Mesendoderm (in vitro differentiated cells): ENCODE measurements around the gene SPTBN1.

Experiments
- DNase-seq: peaks from one replicate; pipeline ENCODE4 v3.0.0; 2013
- H2AK5ac ChIP-seq: 2 replicates; pipeline ENCODE4 v1.6.1; 2013; ENCODE audit warnings: low read length, inconsistent platforms
- H2BK120ac ChIP-seq: 2 replicates; pipeline ENCODE4 v1.6.1; 2013; ENCODE audit warnings: low read depth, mild to moderate bottlenecking, low read length, moderate library complexity, mixed read lengths
- H2BK15ac ChIP-seq: replicated peaks from 2 replicates; pipeline ENCODE4 v1.6.1; 2013; ENCODE audit warnings: low read depth, mild to moderate bottlenecking, moderate library complexity
- H2BK5ac ChIP-seq: 2 replicates; pipeline ENCODE4 v1.6.1; 2013; ENCODE audit warnings: low read length, inconsistent platforms
- H3K18ac ChIP-seq: 2 replicates; pipeline ENCODE4 v1.6.1; 2013; ENCODE audit warnings: mild to moderate bottlenecking, low read length, mixed read lengths
- H3K23ac ChIP-seq: one replicate; pipeline ENCODE4 v1.6.1; 2013; ENCODE audit warnings: low read length
- H3K27ac ChIP-seq: 2 replicates; pipeline ENCODE4 v1.5.1; 2013; ENCODE audit warnings: low read depth, mild to moderate bottlenecking, inconsistent platforms, low read length, moderate library complexity
- H3K27me3 ChIP-seq: 2 replicates; pipeline ENCODE4 v1.6.1; 2013; ENCODE audit warnings: low read length, control low read depth, mild to moderate bottlenecking, inconsistent platforms; ENCODE audit not compliant: insufficient read depth, poor library complexity
- H3K36me3 ChIP-seq: 2 replicates; pipeline ENCODE4 v1.6.1; 2013; ENCODE audit warnings: low read length, inconsistent platforms; ENCODE audit not compliant: control insufficient read depth, insufficient read depth
- H3K4ac ChIP-seq: one replicate; pipeline ENCODE4 v1.6.1; 2013; ENCODE audit warnings: low read depth, mild to moderate bottlenecking, low read length, moderate library complexity
- H3K4me1 ChIP-seq: 2 replicates; pipeline ENCODE4 v1.6.1; 2013; ENCODE audit warnings: low read depth, low read length, inconsistent platforms; ENCODE audit not compliant: control insufficient read depth
- H3K4me2 ChIP-seq: 2 replicates; pipeline ENCODE4 v1.6.1; 2013; ENCODE audit warnings: low read length
- H3K4me3 ChIP-seq: 2 replicates; pipeline ENCODE4 v1.5.1; 2013; ENCODE audit warnings: mild to moderate bottlenecking, low read length
- H3K56ac ChIP-seq: one replicate; pipeline ENCODE4 v1.6.1; 2013; ENCODE audit warnings: low read length
- H3K79me1 ChIP-seq: 2 replicates; pipeline ENCODE4 v1.6.1; 2013; ENCODE audit warnings: low read length, inconsistent platforms
- H3K79me2 ChIP-seq: 2 replicates; pipeline ENCODE4 v1.6.1; 2013; ENCODE audit warnings: mild to moderate bottlenecking, low read length; ENCODE audit not compliant: control insufficient read depth, insufficient read depth
- H3K9ac ChIP-seq: 2 replicates; pipeline ENCODE4 v1.6.1; 2013; ENCODE audit warnings: low read length, inconsistent platforms
- H4K5ac ChIP-seq: one replicate; pipeline ENCODE4 v1.6.1; 2013; ENCODE audit warnings: low read length
- H4K8ac ChIP-seq: one replicate; pipeline ENCODE4 v1.6.1; 2013; ENCODE audit warnings: low read depth, mild to moderate bottlenecking, control low read depth, low read length, moderate library complexity
- WGBS: extraction: QIAGEN DNeasy Blood & Tissue Kit; methylation state at CpG from one replicate; pipeline ENCODE4 v1.1.7; 2013; ENCODE audit warnings: low lambda C conversion rate, missing lambda C conversion rate; ENCODE audit not compliant: insufficient coverage; ENCODE audit errors: extremely low coverage; 5-methylcytosine and 5-hydroxymethylcytosine counted together

The SPTBN1 gene

GRCh38 chr2:54681416-54681815 is 225.3 kb downstream of the SPTBN1 start:
- Histone ChIP-seq H2AK5ac (no peak overlapping the region), H3K4me1 (no peaks in the 10 kb centered on the region), H3K4ac (no peak overlapping the region), H3K4me3 (no peak overlapping the region), H2BK120ac (no peak overlapping the region), H3K18ac (no peak overlapping the region), H2BK15ac (no peak overlapping the region), H3K79me2 (no peaks in the 10 kb centered on the region), H3K9ac (no peak overlapping the region), H4K8ac (no peak overlapping the region), H2BK5ac (no peak overlapping the region), H3K56ac (no peak overlapping the region), H3K36me3 (no peaks in the 10 kb centered on the region), H3K27me3 (no peaks in the 10 kb centered on the region), H3K23ac (no peak overlapping the region), H3K27ac (no peak overlapping the region), H4K5ac (no peak overlapping the region), H3K4me2 (no peak overlapping the region), H3K79me1 (no peaks in the 10 kb centered on the region)
- DNase-seq: no peak
- WGBS: no CpG with 5 or more reads among the region's 6 CpGs

- WGBS: no CpG with 5 or more reads among the region's 2 CpGs
- H2AK5ac ChIP-seq: no peak overlapping the region
- no peaks in the 10 kb centered on the region for H3K79me1 ChIP-seq
- no peak overlapping the region for H3K18ac ChIP-seq
- no peak overlapping the region for H4K8ac ChIP-seq
- no peak overlapping the region for H3K23ac ChIP-seq
- H3K56ac ChIP-seq: no peak overlapping the region
- H3K36me3 ChIP-seq: no peaks in the 10 kb centered on the region
- H3K4me2 ChIP-seq: no peak overlapping the region
- H3K27ac ChIP-seq: no peak overlapping the region
- no peak overlapping the region for H3K4ac ChIP-seq
- H2BK15ac ChIP-seq: no peak overlapping the region
- no peak overlapping the region for H3K9ac ChIP-seq
- no peak overlapping the region for H2BK5ac ChIP-seq
- no peak for DNase-seq
- no peak overlapping the region for H4K5ac ChIP-seq
- no peak overlapping the region for H2BK120ac ChIP-seq
- H3K27me3 ChIP-seq: no peaks in the 10 kb centered on the region
- H3K4me1 ChIP-seq: no peaks in the 10 kb centered on the region
- H3K4me3 ChIP-seq: no peak overlapping the region
- H3K79me2 ChIP-seq: no peaks in the 10 kb centered on the region
Measured at GRCh38 chr2:54683596-54683995, 227.5 kb downstream of the SPTBN1 start.

- Histone ChIP-seq H2BK15ac (no peak overlapping the region), H3K79me1 (no peaks in the 10 kb centered on the region), H3K36me3 (no peaks in the 10 kb centered on the region), H3K4me2 (no peak overlapping the region), H3K4ac (no peak overlapping the region), H3K79me2 (no peaks in the 10 kb centered on the region), H2AK5ac (no peak overlapping the region), H3K23ac (no peak overlapping the region), H3K4me1 (no peaks in the 10 kb centered on the region), H3K27me3 (no peaks in the 10 kb centered on the region), H3K56ac (no peak overlapping the region), H3K27ac (no peak overlapping the region), H2BK5ac (no peak overlapping the region), H2BK120ac (no peak overlapping the region), H3K18ac (no peak overlapping the region), H4K5ac (no peak overlapping the region), H3K9ac (no peak overlapping the region), H3K4me3 (no peak overlapping the region), H4K8ac (no peak overlapping the region)
- no CpG with 5 or more reads among the region's 4 CpGs for WGBS
- no peak for DNase-seq
Measured at GRCh38 chr2:54685263-54685775, 229.2 kb downstream of the SPTBN1 start.

- Histone ChIP-seq H3K4me3 (no peak overlapping the region), H3K27ac (no peak overlapping the region), H3K9ac (no peak overlapping the region), H3K4me1 (no peaks in the 10 kb centered on the region), H2BK15ac (no peak overlapping the region), H3K23ac (no peak overlapping the region), H3K36me3 (no peaks in the 10 kb centered on the region), H4K5ac (no peak overlapping the region), H3K79me1 (no peaks in the 10 kb centered on the region), H3K18ac (no peak overlapping the region), H3K4me2 (no peak overlapping the region), H2BK120ac (no peak overlapping the region), H3K56ac (no peak overlapping the region), H2AK5ac (no peak overlapping the region), H3K27me3 (no peaks in the 10 kb centered on the region), H3K4ac (no peak overlapping the region), H3K79me2 (no peaks in the 10 kb centered on the region), H4K8ac (no peak overlapping the region), H2BK5ac (no peak overlapping the region)
- DNase-seq: no peak
- no CpG with 5 or more reads among the region's 4 CpGs for WGBS
Measured at GRCh38 chr2:54687595-54688152, 231.5 kb downstream of the SPTBN1 start.

- no peak overlapping the region for H3K4ac ChIP-seq
- no peak overlapping the region for H3K9ac ChIP-seq
- H3K79me2 ChIP-seq: no peaks in the 10 kb centered on the region
- no peak overlapping the region for H2BK15ac ChIP-seq
- no CpG with 5 or more reads among the region's 8 CpGs for WGBS
- no peak overlapping the region for H3K23ac ChIP-seq
- no peak overlapping the region for H3K4me2 ChIP-seq
- no peak overlapping the region for H3K56ac ChIP-seq
- no peaks in the 10 kb centered on the region for H3K27me3 ChIP-seq
- no peak overlapping the region for H3K18ac ChIP-seq
- H3K36me3 ChIP-seq: no peaks in the 10 kb centered on the region
- no peak overlapping the region for H4K8ac ChIP-seq
- no peak for DNase-seq
- no peaks in the 10 kb centered on the region for H3K4me1 ChIP-seq
- H2BK5ac ChIP-seq: no peak overlapping the region
- H3K4me3 ChIP-seq: no peak overlapping the region
- no peak overlapping the region for H3K27ac ChIP-seq
- no peak overlapping the region for H2AK5ac ChIP-seq
- no peak overlapping the region for H2BK120ac ChIP-seq
- H4K5ac ChIP-seq: no peak overlapping the region
- H3K79me1 ChIP-seq: no peaks in the 10 kb centered on the region
Measured at GRCh38 chr2:54691445-54692135, 235.5 kb downstream of the SPTBN1 start.

GRCh38 chr2:54692556-54692955 is 236.4 kb downstream of the SPTBN1 start:
- Histone ChIP-seq H3K4me3 (no peak overlapping the region), H3K27me3 (no peaks in the 10 kb centered on the region), H3K18ac (no peak overlapping the region), H3K9ac (no peak overlapping the region), H3K4me1 (no peaks in the 10 kb centered on the region), H2BK15ac (no peak overlapping the region), H3K27ac (no peak overlapping the region), H2BK5ac (no peak overlapping the region), H3K79me1 (no peaks in the 10 kb centered on the region), H2BK120ac (no peak overlapping the region), H3K4me2 (no peak overlapping the region), H3K79me2 (no peaks in the 10 kb centered on the region), H3K36me3 (no peaks in the 10 kb centered on the region), H3K56ac (no peak overlapping the region), H4K8ac (no peak overlapping the region), H3K23ac (no peak overlapping the region), H4K5ac (no peak overlapping the region), H3K4ac (no peak overlapping the region), H2AK5ac (no peak overlapping the region)
- DNase-seq: no peak
